Measurements from ENCODE around the gene LRRC26. TPM values are rescaled to one million over a fixed set of nuclear protein-coding genes. Genes with fewer than 3 reads are reported as not detected.
"Not testable (repeated sequence)": the region's sequence is repeated elsewhere in the genome, so short reads cannot be mapped to it uniquely, and the experiment has no call there.

The LRRC26 gene
- polyA plus RNA-seq, 3 donors = not detected

- Histone ChIP-seq H3K27ac (ENCODE audit: low read depth in 1 of 2, low read length in 2 of 2) (no peak overlapping the region), H3K36me3 (replicated peaks in 1 of 2; ENCODE audit: control insufficient read depth in 1 of 2, insufficient read depth in 2 of 2, low read length in 2 of 2) (no peaks in the 10 kb centered on the region), H3K4me1 (ENCODE audit: control insufficient read depth in 1 of 2, insufficient read depth in 2 of 2, low read length in 2 of 2) (no peaks in the 10 kb centered on the region), H3K4me3 (replicated peaks in 1 of 3; ENCODE audit: low read depth in 2 of 3, low read length in 3 of 3) (no peak overlapping the region), H4K20me1 (ENCODE audit: insufficient read depth, low read length) (no peaks in the 10 kb centered on the region), H2AFZ (ENCODE audit: insufficient read depth, low read depth, low read length, poor library complexity, severe bottlenecking) (no peak overlapping the region), H3K9ac (ENCODE audit: insufficient read depth, low read length, poor library complexity, severe bottlenecking) (no peak overlapping the region), H3K79me2 (ENCODE audit: insufficient read depth, low read length) (no peaks in the 10 kb centered on the region), H3K4me2 (replicated peaks; ENCODE audit: extremely low read depth, low read length, poor library complexity, severe bottlenecking) (no peak overlapping the region), H3K9me3 (replicated peaks in 1 of 2; ENCODE audit: control insufficient read depth in 1 of 2, insufficient read depth in 1 of 2, low read length in 2 of 2) (peaks cover 0 to 14% of the 10 kb centered on the region in 2 donors), H3K27me3 (ENCODE audit: control insufficient read depth in 2 of 2, insufficient read depth in 2 of 2, low read length in 2 of 2) (peaks cover 14 to 53% of the 10 kb centered on the region in 2 donors)
- Mint-ChIP-seq H3K27me3 (ENCODE audit: low read depth in 3 of 3) (peaks cover 63 to 78% (median 66%) of the 10 kb centered on the region in 3 donors), H3K4me1 (no peaks in the 10 kb centered on the region), H3K9me3 (peaks cover 0 to 7% (median 1%) of the 10 kb centered on the region in 7 donors), H3K4me3 (peak overlapping the region in 1 of 2 donors; percentile 81), H3K36me3 (peaks cover 0 to 2% of the 10 kb centered on the region in 2 donors), H3K27ac (no peak overlapping the region)
- WGBS (ENCODE audit: insufficient coverage) = 88% methylated on average over 9 of the region's 23 CpGs
- no peak for DNase-seq
- no peak for TF ChIP-seq CTCF (IDR thresholded peaks at IDR 0.05)
- intact Hi-C loops (cut with micrococcal nuclease) = no loop called here
Measured at GRCh38 chr9:137136881-137137607, 32.8 kb downstream of the LRRC26 start.

- no peak overlapping the region for H3K4me3 ChIP-seq (replicated peaks in 1 of 3; ENCODE audit: low read depth in 2 of 3, low read length in 3 of 3)
- TF ChIP-seq CTCF (IDR thresholded peaks at IDR 0.05) = no peak
- peaks cover 14 to 58% of the 10 kb centered on the region in 2 donors for H3K27me3 ChIP-seq (ENCODE audit: control insufficient read depth in 2 of 2, insufficient read depth in 2 of 2, low read length in 2 of 2)
- peaks cover 0 to 9% (median 2%) of the 10 kb centered on the region in 7 donors for H3K9me3 Mint-ChIP-seq
- no peak overlapping the region for H3K9ac ChIP-seq (ENCODE audit: insufficient read depth, low read length, poor library complexity, severe bottlenecking)
- peak overlapping the region in 1 of 2 donors; percentile 62 for H3K4me3 Mint-ChIP-seq
- 44% methylated on average over 24 of the region's 27 CpGs for WGBS (ENCODE audit: insufficient coverage)
- no peaks in the 10 kb centered on the region for H4K20me1 ChIP-seq (ENCODE audit: insufficient read depth, low read length)
- no peaks in the 10 kb centered on the region for H3K4me1 ChIP-seq (ENCODE audit: control insufficient read depth in 1 of 2, insufficient read depth in 2 of 2, low read length in 2 of 2)
- peaks cover 0 to 2% of the 10 kb centered on the region in 2 donors for H3K36me3 Mint-ChIP-seq
- H3K27ac Mint-ChIP-seq = no peak overlapping the region
- no peak for DNase-seq
- no peak overlapping the region for H3K27ac ChIP-seq (ENCODE audit: low read depth in 1 of 2, low read length in 2 of 2)
- H3K36me3 ChIP-seq (replicated peaks in 1 of 2; ENCODE audit: control insufficient read depth in 1 of 2, insufficient read depth in 2 of 2, low read length in 2 of 2) = no peaks in the 10 kb centered on the region
- no peak overlapping the region for H2AFZ ChIP-seq (ENCODE audit: insufficient read depth, low read depth, low read length, poor library complexity, severe bottlenecking)
- H3K79me2 ChIP-seq (ENCODE audit: insufficient read depth, low read length) = no peaks in the 10 kb centered on the region
- intact Hi-C loops (cut with micrococcal nuclease) = no loop called here
- no peaks in the 10 kb centered on the region for H3K4me1 Mint-ChIP-seq
- no peak overlapping the region for H3K4me2 ChIP-seq (replicated peaks; ENCODE audit: extremely low read depth, low read length, poor library complexity, severe bottlenecking)
- peaks cover 0 to 14% of the 10 kb centered on the region in 2 donors for H3K9me3 ChIP-seq (replicated peaks in 1 of 2; ENCODE audit: control insufficient read depth in 1 of 2, insufficient read depth in 1 of 2, low read length in 2 of 2)
- peaks cover 64 to 80% (median 65%) of the 10 kb centered on the region in 3 donors for H3K27me3 Mint-ChIP-seq (ENCODE audit: low read depth in 3 of 3)
Measured at GRCh38 chr9:137136261-137136880, 33.5 kb downstream of the LRRC26 start.

GRCh38 chr9:137135154-137135553 is 34.7 kb downstream of the LRRC26 start:
- 100% methylated on average over 2 of the region's 9 CpGs for WGBS (ENCODE audit: insufficient coverage)
- intact Hi-C loops (cut with micrococcal nuclease); H2AFZ ChIP-seq (ENCODE audit: insufficient read depth, low read depth, low read length, poor library complexity, severe bottlenecking); H3K9ac ChIP-seq (ENCODE audit: insufficient read depth, low read length, poor library complexity, severe bottlenecking); H4K20me1 ChIP-seq (ENCODE audit: insufficient read depth, low read length); H3K4me2 ChIP-seq (replicated peaks; ENCODE audit: extremely low read depth, low read length, poor library complexity, severe bottlenecking); H3K79me2 ChIP-seq (ENCODE audit: insufficient read depth, low read length); DNase-seq; H3K4me1 Mint-ChIP-seq; H3K27ac ChIP-seq (ENCODE audit: low read depth in 1 of 2, low read length in 2 of 2); H3K27ac Mint-ChIP-seq; H3K4me1 ChIP-seq (ENCODE audit: control insufficient read depth in 1 of 2, insufficient read depth in 2 of 2, low read length in 2 of 2); H3K36me3 ChIP-seq (replicated peaks in 1 of 2; ENCODE audit: control insufficient read depth in 1 of 2, insufficient read depth in 2 of 2, low read length in 2 of 2); H3K36me3 Mint-ChIP-seq; H3K4me3 ChIP-seq (replicated peaks in 1 of 3; ENCODE audit: low read depth in 2 of 3, low read length in 3 of 3): not testable (repeated sequence)
- Mint-ChIP-seq H3K27me3 (ENCODE audit: low read depth in 3 of 3) (peaks cover 66 to 80% (median 67%) of the 10 kb centered on the region in 3 donors), H3K9me3 (peaks cover 3 to 19% (median 14%) of the 10 kb centered on the region in 7 donors), H3K4me3 (peak overlapping the region in 1 of 2 donors; percentile 48)
- H3K27me3 ChIP-seq (ENCODE audit: control insufficient read depth in 2 of 2, insufficient read depth in 2 of 2, low read length in 2 of 2) = peaks cover 14 to 57% of the 10 kb centered on the region in 2 donors
- peaks cover 11 to 23% of the 10 kb centered on the region in 2 donors for H3K9me3 ChIP-seq (replicated peaks in 1 of 2; ENCODE audit: control insufficient read depth in 1 of 2, insufficient read depth in 1 of 2, low read length in 2 of 2)
